OCI-LY7 (cell line): ENCODE measurements around the gene KIF3C.

Experiments
- EZH2phosphoT487 ChIP-seq: fragments of 200-600 bp; sonication (generic); IDR thresholded peaks from 2 replicates; pipeline ENCODE4 v1.6.1; 2018; ENCODE audit warnings: low read depth, borderline replicate concordance, mild to moderate bottlenecking, mixed run types, antibody characterized with exemption, low read length, moderate library complexity, mixed read lengths
- TF ChIP-seq, protein P1 (sequence below): fragments of 200-600 bp; sonication (generic); conservative IDR thresholded peaks from 2 replicates; pipeline ENCODE4 v1.5.1; 2014; ENCODE audit warnings: mild to moderate bottlenecking, antibody characterized with exemption, low read length, moderate library complexity, mixed read lengths

DNA sequence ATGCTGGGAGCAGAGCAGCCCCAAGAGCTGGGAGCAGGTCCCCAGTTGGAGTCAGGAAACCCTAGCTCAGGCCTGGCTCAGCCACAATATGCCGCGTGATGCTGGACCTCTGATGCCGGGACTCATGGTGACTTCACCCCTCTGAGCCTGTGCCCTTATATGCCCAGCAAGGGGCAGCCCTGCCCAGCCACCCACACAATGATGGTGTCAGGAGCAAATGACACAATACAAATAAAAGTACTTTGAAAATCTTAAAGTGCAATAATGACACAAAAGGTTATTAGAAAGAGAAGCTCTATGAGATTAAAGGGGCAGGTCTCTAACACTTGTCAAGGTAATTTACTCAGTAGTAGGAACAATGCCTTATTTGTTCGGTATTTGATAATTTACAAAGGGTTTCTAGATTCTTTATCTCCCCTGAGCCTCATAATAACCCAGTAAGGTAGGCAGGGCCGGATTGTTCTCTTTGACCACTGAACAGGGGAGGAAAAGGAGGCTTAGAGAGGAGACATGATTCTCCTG lies 18.3 kb upstream of the KIF3C start:
- TF ChIP-seq, protein P1, sequence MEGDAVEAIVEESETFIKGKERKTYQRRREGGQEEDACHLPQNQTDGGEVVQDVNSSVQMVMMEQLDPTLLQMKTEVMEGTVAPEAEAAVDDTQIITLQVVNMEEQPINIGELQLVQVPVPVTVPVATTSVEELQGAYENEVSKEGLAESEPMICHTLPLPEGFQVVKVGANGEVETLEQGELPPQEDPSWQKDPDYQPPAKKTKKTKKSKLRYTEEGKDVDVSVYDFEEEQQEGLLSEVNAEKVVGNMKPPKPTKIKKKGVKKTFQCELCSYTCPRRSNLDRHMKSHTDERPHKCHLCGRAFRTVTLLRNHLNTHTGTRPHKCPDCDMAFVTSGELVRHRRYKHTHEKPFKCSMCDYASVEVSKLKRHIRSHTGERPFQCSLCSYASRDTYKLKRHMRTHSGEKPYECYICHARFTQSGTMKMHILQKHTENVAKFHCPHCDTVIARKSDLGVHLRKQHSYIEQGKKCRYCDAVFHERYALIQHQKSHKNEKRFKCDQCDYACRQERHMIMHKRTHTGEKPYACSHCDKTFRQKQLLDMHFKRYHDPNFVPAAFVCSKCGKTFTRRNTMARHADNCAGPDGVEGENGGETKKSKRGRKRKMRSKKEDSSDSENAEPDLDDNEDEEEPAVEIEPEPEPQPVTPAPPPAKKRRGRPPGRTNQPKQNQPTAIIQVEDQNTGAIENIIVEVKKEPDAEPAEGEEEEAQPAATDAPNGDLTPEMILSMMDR: no peak
- TF ChIP-seq EZH2phosphoT487: no peak
